ENCODE results near the gene RDH13. TPM values are rescaled to one million over a fixed set of nuclear protein-coding genes. Genes with fewer than 3 reads are reported as not detected.
A peak's percentile ranks its signal among the peaks of the same experiment; 100 is the strongest.

Gene RDH13
- total RNA-seq, 2 donors from 2014 or later: 11.5 to 13.8 TPM

GRCh38 chr19:55088021-55088451 lies 25.1 kb upstream of the RDH13 start:
- ATAC-seq (replicated peaks in 1 of 2) (no peak), DNase-seq (no peak)
- H3K4me3 Mint-ChIP-seq: peak overlapping the region; percentile 65 to 66
- H3K27me3 Mint-ChIP-seq (ENCODE audit: low read depth): peaks cover 48% of the 10 kb centered on the region
- H3K27ac Mint-ChIP-seq: no peak overlapping the region
- no peaks in the 10 kb centered on the region for H3K9me3 Mint-ChIP-seq
- H3K4me1 Mint-ChIP-seq (ENCODE audit: low read depth): peaks cover 22% of the 10 kb centered on the region
- H3K36me3 Mint-ChIP-seq (ENCODE audit: insufficient read depth in 2 of 2): peaks cover 4% of the 10 kb centered on the region in 2 donors

GRCh38 chr19:55087542-55087901 lies 24.6 kb upstream of the RDH13 start:
- ATAC-seq (replicated peaks in 1 of 2) (no peak), DNase-seq (no peak)
- peaks cover 53% of the 10 kb centered on the region for H3K27me3 Mint-ChIP-seq (ENCODE audit: low read depth)
- H3K4me1 Mint-ChIP-seq (ENCODE audit: low read depth): peaks cover 25% of the 10 kb centered on the region
- peaks cover 5 to 6% of the 10 kb centered on the region in 2 donors for H3K36me3 Mint-ChIP-seq (ENCODE audit: insufficient read depth in 2 of 2)
- H3K9me3 Mint-ChIP-seq: no peaks in the 10 kb centered on the region
- peak overlapping the region; percentile 72 to 76 for H3K4me3 Mint-ChIP-seq
- H3K27ac Mint-ChIP-seq: no peak overlapping the region

- peaks cover 57% of the 10 kb centered on the region for H3K27me3 Mint-ChIP-seq (ENCODE audit: low read depth)
Observed at GRCh38 chr19:55086730-55087541, 24.0 kb upstream of the RDH13 start.

GRCh38 chr19:55085923-55086715 lies 23.2 kb upstream of the RDH13 start:
- H3K27me3 Mint-ChIP-seq (ENCODE audit: low read depth): peaks cover 57% of the 10 kb centered on the region
- H3K4me1 Mint-ChIP-seq (ENCODE audit: low read depth): peaks cover 32% of the 10 kb centered on the region
- ATAC-seq (replicated peaks in 1 of 2) (no peak), DNase-seq (no peak)
- H3K36me3 Mint-ChIP-seq (ENCODE audit: insufficient read depth in 2 of 2): peaks cover 7 to 8% of the 10 kb centered on the region in 2 donors
- H3K27ac Mint-ChIP-seq: no peak overlapping the region
- no peaks in the 10 kb centered on the region for H3K9me3 Mint-ChIP-seq
- no peak overlapping the region for H3K4me3 Mint-ChIP-seq

More at GRCh38 chr19:55086730-55087541, 24.0 kb upstream of the RDH13 start:
- ATAC-seq (replicated peaks in 1 of 2): peak; percentile 54 to 73
- no peak overlapping the region for H3K27ac Mint-ChIP-seq
- peak overlapping the region; percentile 72 to 76 for H3K4me3 Mint-ChIP-seq
- H3K36me3 Mint-ChIP-seq (ENCODE audit: insufficient read depth in 2 of 2): peaks cover 7 to 8% of the 10 kb centered on the region in 2 donors
- peak; percentile 64 to 66 for DNase-seq
- peaks cover 31% of the 10 kb centered on the region for H3K4me1 Mint-ChIP-seq (ENCODE audit: low read depth)
- H3K9me3 Mint-ChIP-seq: no peaks in the 10 kb centered on the region

- Mint-ChIP-seq H3K27me3 (ENCODE audit: low read depth) (peaks cover 71% of the 10 kb centered on the region), H3K27ac (no peak overlapping the region), H3K4me3 (no peak overlapping the region), H3K4me1 (ENCODE audit: low read depth) (peaks cover 46% of the 10 kb centered on the region), H3K9me3 (peaks cover 0 to 3% of the 10 kb centered on the region in 2 donors), H3K36me3 (ENCODE audit: insufficient read depth in 2 of 2) (peaks cover 8 to 10% of the 10 kb centered on the region in 2 donors)
- DNase-seq (no peak), ATAC-seq (replicated peaks in 1 of 2) (no peak)
Observed at GRCh38 chr19:55084416-55084815, 21.5 kb upstream of the RDH13 start.

- DNase-seq (no peak), ATAC-seq (replicated peaks in 1 of 2) (no peak)
- peaks cover 0 to 3% of the 10 kb centered on the region in 2 donors for H3K9me3 Mint-ChIP-seq
- no peak overlapping the region for H3K27ac Mint-ChIP-seq
- peaks cover 69% of the 10 kb centered on the region for H3K27me3 Mint-ChIP-seq (ENCODE audit: low read depth)
- H3K4me3 Mint-ChIP-seq: peak overlapping the region; percentile 83 to 91
- peaks cover 4 to 8% of the 10 kb centered on the region in 2 donors for H3K36me3 Mint-ChIP-seq (ENCODE audit: insufficient read depth in 2 of 2)
- H3K4me1 Mint-ChIP-seq (ENCODE audit: low read depth): peaks cover 39% of the 10 kb centered on the region
Observed at GRCh38 chr19:55083004-55083850, 20.3 kb upstream of the RDH13 start.

- ATAC-seq (replicated peaks in 1 of 2) (peak; percentile 12 to 15), DNase-seq (peak; percentile 62 to 71)
- peak overlapping the region; percentile 83 to 91 for H3K4me3 Mint-ChIP-seq
- peaks cover 0 to 3% of the 10 kb centered on the region in 2 donors for H3K9me3 Mint-ChIP-seq
- H3K4me1 Mint-ChIP-seq (ENCODE audit: low read depth): peaks cover 29% of the 10 kb centered on the region
- no peak overlapping the region for H3K27ac Mint-ChIP-seq
- H3K36me3 Mint-ChIP-seq (ENCODE audit: insufficient read depth in 2 of 2): peaks cover 4 to 7% of the 10 kb centered on the region in 2 donors
- peaks cover 59% of the 10 kb centered on the region for H3K27me3 Mint-ChIP-seq (ENCODE audit: low read depth)
Observed at GRCh38 chr19:55082020-55082851, 19.3 kb upstream of the RDH13 start.

- no peak overlapping the region for H3K27ac Mint-ChIP-seq
- H3K27me3 Mint-ChIP-seq (ENCODE audit: low read depth): peaks cover 56% of the 10 kb centered on the region
- H3K36me3 Mint-ChIP-seq (ENCODE audit: insufficient read depth in 2 of 2): peaks cover 4 to 7% of the 10 kb centered on the region in 2 donors
- ATAC-seq (replicated peaks in 1 of 2) (no peak), DNase-seq (no peak)
- H3K4me3 Mint-ChIP-seq: peak overlapping the region; percentile 83 to 91
- H3K9me3 Mint-ChIP-seq: peaks cover 0 to 3% of the 10 kb centered on the region in 2 donors
- peaks cover 24% of the 10 kb centered on the region for H3K4me1 Mint-ChIP-seq (ENCODE audit: low read depth)
Observed at GRCh38 chr19:55081770-55082019, 18.7 kb upstream of the RDH13 start.

- no peak overlapping the region for H3K27ac Mint-ChIP-seq
- ATAC-seq (replicated peaks in 1 of 2) (peak; percentile 85), DNase-seq (peak; percentile 93 to 96)
- peaks cover 4 to 7% of the 10 kb centered on the region in 2 donors for H3K36me3 Mint-ChIP-seq (ENCODE audit: insufficient read depth in 2 of 2)
- peaks cover 56% of the 10 kb centered on the region for H3K27me3 Mint-ChIP-seq (ENCODE audit: low read depth)
- H3K9me3 Mint-ChIP-seq: peaks cover 0 to 3% of the 10 kb centered on the region in 2 donors
- H3K4me3 Mint-ChIP-seq: peak overlapping the region; percentile 83 to 91
- H3K4me1 Mint-ChIP-seq (ENCODE audit: low read depth): peaks cover 24% of the 10 kb centered on the region
Observed at GRCh38 chr19:55080968-55081769, 18.2 kb upstream of the RDH13 start.

- peaks cover 4 to 7% of the 10 kb centered on the region in 2 donors for H3K36me3 Mint-ChIP-seq (ENCODE audit: insufficient read depth in 2 of 2)
- peak; percentile 63 to 66 for ATAC-seq (replicated peaks in 1 of 2)
- DNase-seq: peak; percentile 80 to 82
- H3K27ac Mint-ChIP-seq: peak overlapping the region; percentile 53
- H3K4me1 Mint-ChIP-seq (ENCODE audit: low read depth): peaks cover 24% of the 10 kb centered on the region
- peaks cover 0 to 3% of the 10 kb centered on the region in 2 donors for H3K9me3 Mint-ChIP-seq
- H3K27me3 Mint-ChIP-seq (ENCODE audit: low read depth): peaks cover 51% of the 10 kb centered on the region
- peak overlapping the region; percentile 83 to 91 for H3K4me3 Mint-ChIP-seq
Observed at GRCh38 chr19:55080121-55080967, 17.4 kb upstream of the RDH13 start.
